CD4-positive, alpha-beta T cell treated with Interleukin-1 beta for 1 hour (primary cell): ENCODE results near the gene MEMO1.
"Not testable (repeated sequence)": the region's sequence is repeated elsewhere in the genome, so short reads cannot be mapped to it uniquely, and the experiment has no call there.

ENCODE experiments used
- DNase-seq, 2 donors: peaks; one replicate each; pipeline ENCODE4 v3.0.0-alpha.2; 2020 to 2022

MEMO1 gene

DNA sequence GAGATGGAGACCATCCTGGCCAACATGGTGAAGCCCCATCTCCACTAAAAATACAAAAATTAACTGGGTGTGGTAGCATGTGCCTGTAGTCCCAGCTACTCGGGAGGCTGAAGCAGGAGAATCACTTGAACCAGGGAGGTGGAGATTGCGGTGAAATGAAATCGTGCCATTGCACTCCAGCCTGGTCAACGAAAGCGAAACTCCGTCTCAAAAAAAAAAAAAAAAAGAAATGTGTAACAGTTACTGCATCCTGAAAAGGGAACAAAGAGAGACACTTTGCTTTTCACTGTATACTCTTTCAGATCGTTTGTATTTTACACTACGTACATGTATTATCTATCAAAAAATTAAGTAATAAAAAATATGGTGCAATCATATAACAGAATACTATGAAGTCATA, 53.9 kb downstream of the MEMO1 start:
- not testable (repeated sequence) for DNase-seq

DNA sequence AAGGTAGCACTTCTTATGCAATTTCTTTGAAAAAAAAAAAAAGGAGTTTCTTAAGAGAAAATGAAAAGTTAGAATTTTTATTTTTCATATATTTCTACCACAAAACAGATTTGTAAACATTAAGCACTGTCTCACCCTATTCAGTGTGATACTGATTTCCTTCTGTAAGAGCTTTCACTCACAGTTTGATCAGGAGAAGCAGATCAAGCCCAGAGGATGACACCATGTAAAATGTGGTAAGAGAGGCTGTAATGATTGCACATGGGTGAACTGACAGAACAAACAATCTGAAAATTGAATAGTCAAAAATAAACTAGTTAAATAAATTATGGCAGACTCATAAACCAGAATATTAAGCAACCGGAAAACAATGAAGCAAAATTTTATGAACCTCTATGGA, 54.5 kb downstream of the MEMO1 start:
- DNase-seq, result no peak

DNA sequence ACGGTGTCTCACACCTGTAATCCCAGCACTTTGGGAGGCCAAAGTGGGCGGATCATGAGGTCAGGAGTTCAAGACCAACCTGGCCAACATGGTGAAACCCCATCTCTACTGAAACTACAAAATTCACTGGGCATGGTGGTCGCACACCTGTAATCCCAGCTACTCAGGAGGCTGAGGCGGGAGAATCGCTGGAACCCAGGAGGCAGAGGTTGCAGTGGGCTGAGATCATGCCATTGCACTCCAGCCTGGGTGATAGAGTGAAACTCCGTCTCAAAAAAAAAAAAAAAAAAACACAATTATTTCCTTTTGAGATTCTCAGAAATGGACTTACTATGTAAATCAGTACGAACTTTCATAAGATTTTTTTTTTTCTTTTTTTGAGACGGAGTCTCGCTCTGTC, 57.7 kb downstream of the MEMO1 start:
- DNase-seq, result not testable (repeated sequence)

DNA sequence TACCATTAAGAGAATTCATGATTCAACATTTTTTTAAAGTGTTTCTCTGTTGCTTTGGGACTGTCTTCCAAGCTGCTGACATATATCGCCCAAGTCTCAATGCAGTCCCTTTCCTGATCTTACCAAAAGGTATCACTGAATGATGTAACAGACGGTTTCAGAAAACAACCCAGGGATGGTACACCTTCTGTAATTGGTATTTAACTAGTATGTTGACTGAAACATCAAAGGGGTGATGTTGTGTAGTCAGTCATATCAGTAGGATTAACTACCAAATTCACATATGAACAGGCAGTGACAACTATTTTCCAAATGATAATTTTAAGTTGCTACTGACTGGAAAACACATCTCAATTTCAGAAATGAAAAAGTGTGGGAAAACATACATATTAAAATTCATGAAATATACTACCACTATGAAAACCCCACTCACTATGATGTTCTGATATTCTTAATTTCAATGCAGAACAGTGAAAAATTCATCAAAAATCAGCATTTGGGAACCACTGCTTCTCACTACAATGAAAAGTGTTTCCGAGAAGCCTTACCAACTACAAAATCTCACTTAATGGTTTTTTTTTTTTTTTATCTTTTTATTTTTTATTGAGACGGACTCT, 59.8 kb downstream of the MEMO1 start:
- no peak for DNase-seq

DNA sequence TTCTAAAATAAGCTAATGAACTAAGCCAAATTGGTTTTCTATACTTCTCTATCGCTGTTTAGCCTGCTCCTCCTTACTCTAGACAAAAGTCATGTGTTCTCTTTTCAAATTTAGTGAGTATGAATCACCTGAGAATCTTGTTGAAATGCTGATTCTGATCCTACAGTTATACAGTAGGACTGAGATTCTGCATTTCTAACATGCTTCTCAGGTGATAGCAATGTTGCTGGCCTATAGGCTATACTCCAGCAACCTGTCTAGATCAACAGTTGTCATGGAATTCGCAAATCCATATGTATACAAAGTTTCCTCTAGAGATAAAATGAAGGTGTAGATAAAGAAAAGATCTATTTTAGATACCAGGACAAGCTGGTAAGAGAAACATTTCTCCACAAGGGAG, 62.9 kb downstream of the MEMO1 start:
- DNase-seq, result no peak

DNA sequence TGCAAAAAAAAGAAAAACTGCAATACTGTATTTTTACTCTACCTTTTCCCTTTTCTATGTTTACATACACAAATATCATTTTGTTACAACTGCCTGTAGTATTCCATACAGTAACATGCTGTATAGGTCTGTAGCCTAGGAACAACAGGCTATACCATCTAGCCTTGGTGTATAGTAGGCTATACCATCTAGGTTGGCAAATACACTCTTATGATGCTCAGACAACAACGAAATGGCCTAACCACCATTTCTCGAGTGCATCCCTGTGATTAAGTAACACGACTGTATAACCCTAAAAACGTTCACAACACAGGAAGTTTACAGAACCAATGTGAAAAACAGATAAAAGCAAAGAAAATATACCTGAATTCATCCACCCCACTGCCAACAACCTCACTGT, 64.0 kb downstream of the MEMO1 start:
- no peak for DNase-seq

DNA sequence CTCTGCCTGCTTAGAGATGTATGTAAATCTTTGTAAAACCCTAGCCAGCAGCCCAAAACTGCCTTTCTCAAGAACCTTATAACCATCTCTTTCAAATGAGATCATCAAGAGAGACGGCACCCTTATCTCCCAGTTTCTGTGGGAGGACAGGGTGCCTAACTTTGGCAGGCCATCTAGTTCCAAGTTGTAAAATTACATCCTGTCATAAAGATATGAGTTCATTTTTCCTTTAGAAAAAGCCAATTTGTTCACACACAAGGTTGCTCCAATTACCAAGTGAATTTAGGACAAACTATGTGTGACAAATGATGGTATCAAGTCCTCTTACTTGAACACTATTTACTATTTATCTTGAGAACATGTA, 65.3 kb downstream of the MEMO1 start:
- DNase-seq, result no peak

DNA sequence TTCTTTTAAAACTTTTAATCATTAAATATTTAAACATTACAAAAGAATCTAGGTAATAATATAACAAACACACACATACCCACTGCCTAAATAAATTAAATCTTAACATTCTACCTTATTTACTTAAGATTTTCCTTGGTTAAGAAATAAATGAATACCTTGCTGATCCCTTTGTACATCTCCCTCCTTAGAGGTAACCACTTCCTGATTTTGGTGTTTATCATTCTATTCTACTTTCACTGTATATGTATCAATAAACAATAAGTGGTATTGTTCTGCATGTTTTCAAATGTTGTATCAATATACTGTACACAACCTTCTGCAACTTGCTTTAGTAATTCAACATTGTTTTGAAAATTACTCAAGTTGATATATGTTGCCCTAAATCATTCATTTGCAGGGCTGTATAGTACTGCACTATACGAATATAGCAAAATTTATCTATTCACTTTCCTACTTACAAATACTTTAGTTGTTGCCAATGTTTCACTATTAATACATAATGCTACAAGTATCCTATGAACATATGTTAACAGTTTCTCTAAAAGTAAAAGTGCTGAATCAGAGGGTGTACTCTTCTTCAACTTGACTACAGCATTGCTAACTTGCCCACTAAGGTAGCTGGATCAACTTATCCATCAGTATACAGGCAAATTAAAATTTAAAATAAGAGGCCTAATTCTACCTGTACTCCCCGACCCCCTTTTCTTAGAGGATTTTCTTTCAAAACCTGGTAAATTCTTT, 65.8 kb downstream of the MEMO1 start:
- DNase-seq, result no peak

DNA sequence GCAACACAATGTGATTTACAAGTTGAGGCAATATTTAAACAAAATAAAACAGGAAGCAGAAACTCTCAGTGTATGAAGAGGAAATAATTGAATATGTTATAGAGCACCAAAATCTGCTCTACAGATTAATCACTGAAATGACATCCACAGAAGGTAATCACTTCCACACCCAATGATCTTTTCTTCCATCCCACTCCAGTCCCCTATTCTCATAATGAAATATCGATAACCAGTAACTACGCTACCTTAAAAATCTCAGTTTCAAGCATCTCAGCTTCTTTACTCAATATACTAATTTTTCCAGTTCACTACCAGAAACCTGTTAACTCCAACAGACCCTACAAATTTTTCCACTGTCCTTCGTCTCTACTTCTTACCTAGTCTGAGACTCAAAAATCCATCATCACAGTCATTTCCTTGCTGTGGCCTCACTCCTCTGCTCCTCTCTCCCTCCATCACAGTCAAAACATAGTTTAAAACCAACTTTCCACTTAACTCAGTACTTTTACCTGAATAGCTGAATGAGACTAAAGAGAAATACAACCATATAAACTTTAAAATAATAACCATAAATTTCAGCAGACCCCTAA, 67.1 kb downstream of the MEMO1 start:
- DNase-seq, result no peak

DNA sequence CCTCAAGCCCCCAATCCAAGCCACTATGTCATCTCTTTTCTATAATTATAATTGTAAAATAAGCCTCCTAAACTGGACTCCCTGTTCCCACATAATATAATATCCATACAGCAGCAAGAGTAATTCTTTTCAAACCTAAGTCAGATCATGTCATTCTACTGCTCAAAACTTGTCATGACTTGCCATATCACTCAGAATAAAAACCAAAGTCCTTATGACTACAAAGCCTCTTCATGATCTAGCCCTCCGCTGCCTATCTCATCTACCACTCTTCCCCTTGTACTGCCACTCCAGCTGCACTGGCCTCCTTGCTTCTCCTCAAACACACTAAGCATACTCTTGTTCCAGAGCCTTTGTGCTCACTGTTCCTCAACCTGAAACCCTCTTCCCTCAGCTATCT, 69.9 kb downstream of the MEMO1 start:
- no peak for DNase-seq

DNA sequence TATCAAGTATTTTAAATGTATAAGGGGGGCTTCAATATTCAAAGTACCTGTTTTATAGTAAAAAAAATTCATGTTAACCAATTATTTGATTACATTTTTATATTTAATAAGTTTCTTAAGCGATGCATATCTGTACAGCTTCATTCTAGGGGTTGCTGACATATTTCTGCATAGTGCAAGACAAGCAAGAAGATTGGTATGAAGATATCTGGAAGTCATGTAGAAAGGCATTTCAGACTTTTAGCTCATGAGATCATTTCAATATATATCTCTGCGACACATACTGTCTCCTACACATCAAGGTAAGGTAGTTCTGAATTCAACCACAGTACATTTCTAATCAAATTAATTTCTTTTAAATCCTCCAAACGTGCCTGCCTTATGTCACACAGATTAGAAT, 73.1 kb downstream of the MEMO1 start:
- no peak for DNase-seq

DNA sequence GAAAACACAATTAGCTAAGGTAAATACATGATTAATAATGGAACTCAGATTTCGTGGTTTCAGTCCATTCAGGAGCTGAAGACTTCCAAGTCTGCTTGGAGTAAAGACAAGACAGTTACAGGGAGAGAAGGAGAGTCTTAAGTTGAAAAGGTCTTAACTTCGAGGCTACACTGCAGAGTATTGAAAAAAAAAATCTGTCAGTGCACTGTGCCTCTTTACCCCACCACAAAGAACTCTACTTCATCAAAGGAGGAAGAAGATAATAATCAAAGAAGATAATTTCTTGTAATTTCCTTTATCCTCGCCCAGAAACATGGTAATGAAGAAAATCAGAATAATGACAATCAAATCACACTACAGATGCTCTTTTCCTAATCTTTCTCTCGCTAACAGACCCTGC, 75.4 kb downstream of the MEMO1 start:
- no peak for DNase-seq

DNA sequence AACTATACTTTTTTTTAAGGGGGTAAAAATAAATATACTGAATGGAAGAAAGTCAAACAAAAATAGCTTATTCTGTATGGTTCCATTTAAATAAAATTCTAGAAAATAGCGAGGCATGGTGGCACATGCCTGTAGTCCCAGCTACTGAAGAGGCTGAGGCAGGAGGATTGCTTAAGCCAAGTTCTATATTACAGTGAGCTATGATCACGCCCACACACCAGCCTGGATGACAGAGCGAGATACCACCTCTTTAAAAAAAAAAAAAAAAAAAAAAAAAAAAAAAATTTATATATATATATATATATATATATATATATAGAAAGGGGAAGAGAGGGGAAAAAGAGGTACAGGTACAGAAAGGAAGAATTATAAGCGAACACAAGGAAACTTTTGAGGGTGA, 77.7 kb downstream of the MEMO1 start:
- no peak for DNase-seq

DNA sequence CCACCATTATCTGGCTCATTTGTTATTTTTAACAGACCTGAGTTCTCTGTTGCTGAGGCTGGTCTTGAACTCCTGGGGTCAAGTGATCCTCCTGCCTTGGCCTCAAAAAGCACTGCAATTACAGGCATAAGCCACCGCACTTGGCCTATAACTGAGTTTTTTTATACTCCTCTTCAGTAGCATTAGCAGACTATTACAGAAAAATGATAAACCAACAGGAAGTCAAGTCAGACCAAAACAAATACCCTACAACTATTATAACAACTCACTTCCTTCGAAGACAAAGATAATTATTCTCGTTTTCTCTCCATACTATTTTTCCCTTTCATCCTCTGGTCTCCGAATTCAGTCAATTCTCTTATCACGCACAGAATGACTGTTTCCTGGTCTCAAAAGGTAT, 78.2 kb downstream of the MEMO1 start:
- DNase-seq, result no peak

DNA sequence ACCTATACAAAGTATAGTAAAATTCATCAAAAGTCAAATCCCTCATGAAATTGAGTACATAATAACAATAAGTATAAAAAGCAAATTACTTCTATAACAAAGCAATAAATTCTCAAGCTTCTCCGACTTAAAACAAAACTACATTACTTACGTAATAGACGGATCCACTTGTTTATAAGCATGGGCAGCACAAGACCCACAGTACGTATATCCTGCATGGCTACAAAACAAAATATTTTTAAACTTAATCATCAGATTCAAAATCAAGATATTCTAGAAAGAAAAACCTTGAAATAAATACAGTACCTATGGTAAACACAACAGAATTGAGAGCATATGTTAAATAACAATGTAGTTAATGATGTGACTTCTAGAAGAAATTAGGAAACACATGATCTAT, 78.9 kb downstream of the MEMO1 start:
- DNase-seq, result no peak

DNA sequence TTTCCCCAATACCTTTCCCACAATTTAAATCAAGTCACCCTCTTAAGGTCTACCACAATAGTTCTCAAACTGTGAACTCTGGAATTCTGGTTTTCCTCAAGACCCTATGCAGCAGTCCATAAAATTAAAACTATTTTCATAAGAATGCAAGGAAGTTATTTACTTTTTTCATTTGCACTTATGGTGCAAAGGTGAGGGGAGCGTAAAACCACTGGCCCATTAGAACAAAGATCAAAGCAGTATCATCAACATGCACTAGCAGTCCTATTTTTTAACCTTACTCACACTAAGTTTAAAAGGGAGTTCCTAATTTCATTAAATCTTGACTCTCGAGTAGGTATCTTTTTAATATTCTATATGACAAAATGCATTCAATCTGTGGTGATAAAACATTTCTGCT, 85.3 kb downstream of the MEMO1 start:
- no peak for DNase-seq

DNA sequence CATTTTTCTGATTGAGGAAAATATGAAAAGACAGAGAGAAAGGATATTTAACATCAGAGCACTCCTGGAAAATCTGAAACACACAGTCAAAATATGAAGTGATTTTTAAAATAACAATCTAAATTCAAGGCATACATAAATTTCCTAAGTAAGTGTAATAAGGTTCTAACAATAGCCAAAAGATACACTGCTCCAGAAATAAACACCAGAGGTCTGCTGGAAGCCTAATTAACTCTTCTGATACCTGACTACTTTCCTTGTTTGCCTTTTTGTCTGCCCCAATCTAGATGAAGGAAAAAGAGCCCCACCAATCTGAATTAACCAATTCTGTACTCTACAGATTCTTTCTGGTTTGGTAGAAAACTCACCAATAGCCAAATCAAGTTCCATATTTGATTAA, 87.1 kb downstream of the MEMO1 start:
- no peak for DNase-seq

DNA sequence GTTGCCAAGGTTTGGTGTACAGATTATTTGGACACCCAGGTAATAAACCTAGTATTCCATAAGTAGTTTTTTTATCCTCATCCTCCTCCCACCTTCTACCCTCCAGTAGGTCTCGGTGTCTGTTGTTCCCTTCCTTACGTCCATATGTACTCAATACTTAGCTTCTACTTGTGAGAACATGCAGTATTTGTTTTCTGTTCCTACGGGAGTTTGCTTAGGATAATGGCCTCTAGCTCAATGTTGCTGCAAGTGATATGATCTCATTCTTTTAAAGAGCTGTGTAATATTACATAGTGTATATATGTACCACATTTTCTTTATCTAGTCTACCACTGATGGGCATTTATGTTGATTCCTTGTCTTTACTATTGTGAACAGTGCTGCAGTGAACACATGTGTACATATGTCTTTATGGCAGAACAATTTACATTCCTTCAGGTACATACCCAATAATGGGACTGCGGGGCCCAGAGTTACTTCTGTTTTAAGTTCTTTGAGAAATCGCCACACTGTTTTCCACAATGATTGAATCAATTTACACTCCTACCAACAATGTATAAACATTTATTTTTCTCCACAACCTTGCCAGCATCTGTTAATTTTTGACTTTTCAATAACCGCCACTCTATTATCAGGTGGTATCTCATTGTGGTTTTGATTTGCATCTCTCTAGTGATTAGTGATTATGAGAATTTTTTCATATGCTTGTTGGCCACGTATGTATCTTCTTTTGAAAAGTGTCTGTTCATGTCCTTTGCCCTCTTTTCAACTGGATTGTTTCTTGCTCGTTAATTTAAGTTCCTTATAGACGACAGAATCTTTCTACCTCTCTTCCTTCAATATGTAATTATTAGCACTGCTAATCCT, 88.0 kb downstream of the MEMO1 start:
- no peak for DNase-seq

DNA sequence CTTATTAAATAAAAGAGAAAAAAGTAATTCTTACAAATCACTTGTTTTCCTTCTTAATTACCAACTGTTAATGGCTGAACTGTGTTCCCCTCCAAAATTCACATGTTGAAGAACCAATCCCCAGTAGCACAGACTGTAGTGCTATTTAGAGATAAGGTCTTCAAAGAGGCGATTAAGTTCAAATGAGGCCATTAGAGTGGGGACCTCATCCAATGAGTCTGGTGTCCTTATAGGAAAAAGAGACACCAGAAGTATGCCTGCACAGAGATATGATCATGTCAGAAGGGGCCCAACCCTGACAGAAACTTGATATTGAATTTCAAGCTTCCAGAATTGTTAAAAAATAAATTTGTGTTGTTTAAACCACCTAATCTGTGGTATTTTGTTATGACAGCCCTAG, 89.8 kb downstream of the MEMO1 start:
- DNase-seq, result no peak

DNA sequence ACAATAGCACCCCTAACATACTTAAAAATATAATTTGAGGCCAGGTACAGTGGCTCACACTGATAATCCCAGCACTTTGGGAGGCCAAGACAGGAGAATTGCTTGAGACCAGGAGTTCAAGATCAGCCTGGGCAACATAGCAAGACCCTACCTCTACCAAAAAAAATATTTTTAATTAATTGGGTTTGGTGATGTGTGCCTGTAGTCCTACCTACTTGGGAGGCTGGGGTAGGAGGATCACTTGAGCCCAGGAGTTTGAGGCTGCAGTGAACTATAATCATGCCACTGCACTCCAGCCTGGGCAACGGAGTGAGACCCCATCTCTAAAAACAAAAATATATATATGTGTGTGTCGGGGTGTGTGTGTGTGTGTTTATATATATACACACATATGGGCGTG, 91.3 kb downstream of the MEMO1 start:
- no peak for DNase-seq

DNA sequence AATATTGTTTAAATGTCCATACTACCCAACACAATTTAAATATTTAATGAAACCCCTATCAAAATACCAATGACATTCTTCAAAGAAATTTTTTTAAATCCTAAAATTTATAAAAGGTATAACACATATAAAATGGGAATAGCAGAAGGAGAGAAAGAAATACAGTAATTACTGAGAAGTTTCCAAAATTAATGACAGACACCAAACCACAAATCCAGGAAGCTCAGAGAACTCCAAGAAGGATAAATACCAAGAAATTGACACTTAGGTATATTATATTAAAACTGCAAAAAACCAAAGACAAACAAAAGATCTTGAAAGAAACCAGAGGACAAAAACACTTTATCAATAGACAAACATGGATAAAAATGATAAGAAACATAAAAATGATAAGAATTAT, 101.1 kb downstream of the MEMO1 start:
- no peak for DNase-seq

DNA sequence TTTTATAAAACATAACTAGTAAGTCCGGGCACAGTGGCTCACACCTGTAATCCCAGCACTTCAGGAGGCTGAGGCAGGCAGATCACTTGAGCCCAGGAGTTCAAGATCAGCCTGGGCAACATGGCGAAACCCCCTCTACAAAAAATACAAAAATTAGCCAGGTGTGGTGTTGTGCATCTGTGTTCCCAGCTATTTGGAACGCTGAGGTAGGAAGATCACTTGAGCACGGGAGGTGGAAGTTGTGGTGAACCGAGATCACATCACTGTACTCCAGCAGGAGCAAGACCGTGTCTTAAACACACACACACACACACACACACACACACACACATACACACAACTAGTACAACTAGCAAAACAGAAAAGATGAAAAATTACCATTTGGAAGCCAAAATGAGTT, 103.3 kb downstream of the MEMO1 start:
- DNase-seq, result not testable (repeated sequence)

DNA sequence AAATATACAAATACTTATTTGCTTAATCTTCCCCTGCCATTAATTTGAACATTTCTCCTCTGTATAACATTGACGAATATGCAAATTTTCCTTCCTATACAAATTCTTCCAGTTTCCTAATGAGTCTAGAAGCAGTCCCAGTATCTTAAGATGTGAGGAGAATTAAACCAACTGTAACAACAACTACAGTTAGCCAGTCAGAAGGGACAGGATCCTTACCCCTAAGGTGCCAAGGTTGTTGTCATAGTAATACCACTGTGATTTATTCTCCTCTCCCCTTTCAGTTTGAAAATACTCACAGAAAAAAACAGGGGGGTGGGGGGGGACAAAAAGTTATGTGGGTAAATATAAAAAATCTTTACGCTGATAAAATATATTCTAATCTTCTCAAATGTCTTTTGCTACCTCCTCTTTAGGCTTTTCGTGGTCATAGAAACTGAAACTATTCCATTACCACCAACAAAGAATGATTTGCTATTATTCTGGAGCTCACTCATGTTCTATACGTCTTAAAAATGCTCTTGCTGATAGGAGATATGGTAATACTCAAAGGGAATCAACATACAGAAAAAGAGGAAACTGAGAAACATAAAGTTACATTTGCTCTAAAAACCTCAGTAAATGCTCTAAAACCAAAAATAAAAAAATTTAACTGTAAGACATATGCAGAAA, 107.6 kb downstream of the MEMO1 start:
- no peak for DNase-seq
